NCI-H187 (cell line): ENCODE results near the gene TTC39C.
"Not testable (repeated sequence)": the region's sequence is repeated elsewhere in the genome, so short reads cannot be mapped to it uniquely, and the experiment has no call there.

Experiments used
- DNase-seq, 2 experiments: peaks; one replicate each; lab custom pipeline; 2025; lab: John Stamatoyannopoulos, UW

TTC39C gene

DNA sequence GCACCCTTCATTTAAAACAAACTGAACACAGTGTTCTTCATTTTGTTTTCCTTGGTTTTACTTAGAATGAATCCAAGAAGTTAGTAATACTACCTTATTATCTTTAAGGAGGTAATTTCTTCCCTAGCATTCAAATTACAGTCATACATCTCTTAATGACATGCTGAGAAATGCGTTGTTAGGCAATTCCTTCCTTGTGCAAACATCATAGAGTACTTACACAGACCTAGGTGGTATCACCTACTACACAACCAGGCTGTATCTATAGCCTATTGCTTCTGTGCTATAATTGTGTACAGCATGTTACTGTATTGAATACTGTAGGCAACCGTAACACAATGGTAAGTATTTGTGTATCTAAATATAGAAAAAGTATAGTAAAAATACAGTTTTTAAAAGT is 115.9 kb downstream of the TTC39C start:
- no peak for DNase-seq

DNA sequence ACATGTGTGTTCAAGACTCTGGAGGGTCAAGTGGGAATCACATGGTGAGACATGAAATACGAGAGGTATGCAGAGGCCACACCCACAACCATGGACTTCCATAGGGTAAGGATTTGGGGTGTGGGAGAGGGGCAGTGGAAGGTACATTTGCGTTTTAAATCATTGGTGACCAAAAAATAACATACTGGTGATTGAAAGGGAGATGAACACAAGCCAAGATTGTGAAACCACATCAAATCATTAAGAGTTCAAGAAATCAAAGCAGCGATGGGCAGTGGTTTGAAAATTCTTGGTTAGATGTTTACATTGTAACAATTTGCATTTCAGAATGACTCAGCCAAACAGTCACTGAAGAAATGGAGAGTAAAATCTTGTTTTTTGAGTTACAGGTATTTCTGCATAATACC is 122.4 kb downstream of the TTC39C start:
- no peak for DNase-seq

DNA sequence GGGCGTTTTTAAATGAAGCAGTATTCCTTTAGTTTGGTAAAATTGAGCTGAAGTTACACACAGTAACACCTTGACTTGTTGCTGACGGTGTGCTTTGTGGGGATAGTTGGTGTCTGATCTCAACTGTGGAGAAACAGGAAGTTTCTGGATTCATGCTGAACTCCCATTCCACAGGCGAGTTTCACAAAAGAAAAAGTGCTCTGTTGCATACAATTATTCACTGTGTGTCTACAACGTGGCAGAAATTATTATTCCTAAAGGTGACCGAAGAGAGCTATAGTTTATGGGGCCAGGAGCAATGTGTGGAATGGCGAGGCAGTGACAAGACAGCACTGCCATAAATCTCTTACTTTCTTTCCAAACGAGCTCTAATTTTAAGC is 123.8 kb downstream of the TTC39C start:
- DNase-seq = peak in 1 of 2 experiments; percentile 60

DNA sequence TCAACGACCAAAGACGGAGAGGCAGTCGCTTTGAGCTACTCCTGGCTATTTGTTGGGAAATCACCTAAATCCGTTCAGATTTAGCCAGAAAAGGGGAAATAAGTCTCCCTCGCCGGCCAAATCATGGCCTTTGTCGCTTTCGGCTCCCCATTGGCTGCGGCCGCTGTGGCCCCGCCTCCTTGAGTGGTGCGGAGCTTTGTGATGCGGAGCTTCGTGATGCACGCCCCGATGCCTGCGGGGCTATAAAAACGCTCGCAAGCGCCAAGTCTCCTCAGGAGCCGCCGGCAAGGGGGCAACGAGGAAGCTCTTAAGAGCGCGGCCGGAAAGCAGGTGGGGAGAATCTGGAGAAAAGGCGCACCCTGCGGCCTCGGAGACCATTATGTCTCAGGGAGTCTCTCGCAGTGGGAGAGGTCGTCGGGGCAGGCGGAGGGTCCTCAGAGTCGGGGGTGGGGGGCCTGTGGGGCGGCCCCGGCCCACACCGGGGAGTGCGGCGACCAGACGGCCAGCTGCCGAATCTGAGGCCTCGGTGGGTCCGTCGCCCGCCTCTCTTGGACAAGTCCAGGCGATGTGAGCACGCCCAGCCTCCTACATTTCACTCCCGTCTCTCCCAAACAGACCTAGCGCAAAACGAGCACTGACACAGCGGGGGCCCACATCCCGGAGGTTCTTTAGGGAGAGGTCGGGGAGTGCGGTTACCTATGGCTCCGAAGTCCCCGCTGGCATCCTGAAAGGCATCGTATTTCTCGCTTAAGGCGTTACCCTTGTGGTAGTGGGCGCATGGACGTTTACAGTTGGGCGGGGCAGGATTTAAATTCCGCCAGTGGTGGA is 124.4 kb downstream of the TTC39C start, which contains the start of gene CABYR:
Gene CABYR (plus strand): TSS at position 274 of the 828 bp plus-strand sequence. CDS start 4,053 bp downstream, outside the sequence.
- peak; percentile 44 to 60 for DNase-seq

DNA sequence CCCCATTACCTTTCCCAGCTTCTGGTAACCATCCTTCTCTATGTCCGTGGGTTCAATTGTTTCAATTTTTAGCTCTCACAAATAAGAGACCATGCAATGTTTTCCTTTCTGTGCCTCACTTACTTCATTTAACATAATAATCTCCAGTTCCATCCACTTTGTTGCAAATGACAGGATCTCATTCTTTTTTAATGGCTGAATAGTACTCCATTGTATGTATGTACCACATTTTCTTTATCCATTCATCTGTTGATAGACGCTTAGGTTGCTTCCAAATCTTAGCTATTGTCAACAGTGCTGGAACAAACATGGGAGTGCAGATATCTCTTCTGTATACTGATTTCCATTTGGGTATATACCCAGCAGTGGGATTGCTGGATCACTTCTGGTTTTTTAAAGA is 126.1 kb downstream of the TTC39C start:
- no peak for DNase-seq

DNA sequence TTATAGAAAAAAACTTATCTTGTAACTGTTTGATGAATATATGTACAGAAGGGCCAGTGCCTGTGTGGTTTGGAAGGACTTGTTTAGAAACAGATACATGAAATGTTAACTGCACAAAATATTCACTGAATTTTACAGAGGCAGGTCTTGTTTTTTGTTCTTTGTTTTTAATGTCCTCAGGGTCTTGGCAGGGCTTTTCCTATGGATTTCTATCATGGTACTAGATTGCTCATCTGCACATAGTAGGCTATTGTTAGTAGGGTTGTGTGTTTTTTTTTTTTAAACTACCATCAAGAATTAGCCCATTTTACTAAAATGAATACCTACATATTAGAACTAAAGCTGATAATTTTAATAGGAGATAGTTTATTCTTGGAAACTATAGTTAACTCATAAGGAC is 127.8 kb downstream of the TTC39C start:
- no peak for DNase-seq

DNA sequence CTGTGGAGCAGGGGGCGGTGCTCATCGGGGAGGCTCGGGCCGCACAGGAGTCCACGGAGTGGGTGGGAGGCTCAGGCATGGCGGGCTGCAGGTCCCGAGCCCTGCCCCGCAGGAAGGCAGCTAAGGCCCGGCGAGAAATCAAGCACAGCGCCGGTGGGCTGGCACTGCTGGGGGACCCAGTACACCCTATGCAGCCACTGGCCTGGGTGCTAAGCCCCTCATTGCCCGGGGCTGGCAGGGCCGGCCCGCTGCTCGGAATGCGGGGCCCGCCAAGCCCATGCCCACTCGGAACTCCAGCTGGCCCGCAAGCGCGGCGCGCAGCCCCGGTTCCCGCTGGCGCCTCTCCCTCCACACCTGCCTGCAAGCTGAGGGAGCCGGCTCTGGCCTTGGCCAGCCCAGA is 135.0 kb downstream of the TTC39C start:
- not testable (repeated sequence) for DNase-seq

DNA sequence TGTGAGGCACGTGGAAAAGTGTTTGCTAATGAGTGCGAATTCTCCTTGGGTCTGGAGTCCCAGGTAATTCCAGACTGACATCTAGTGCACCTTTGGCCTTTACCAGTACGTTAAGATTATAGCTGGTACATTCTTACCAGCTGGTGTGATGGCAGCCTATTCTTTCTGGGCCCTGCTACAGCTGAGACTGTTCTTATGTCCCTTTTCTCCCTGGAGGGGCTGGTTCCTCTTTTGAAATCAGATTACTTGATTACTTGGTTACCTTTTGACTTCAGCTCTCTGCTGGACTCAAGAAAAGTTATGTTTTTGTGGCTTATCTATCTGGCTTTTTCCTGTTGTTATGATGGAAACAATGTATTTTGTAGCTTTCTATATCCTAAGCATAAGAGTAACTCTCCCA is 138.8 kb downstream of the TTC39C start:
- DNase-seq = no peak

DNA sequence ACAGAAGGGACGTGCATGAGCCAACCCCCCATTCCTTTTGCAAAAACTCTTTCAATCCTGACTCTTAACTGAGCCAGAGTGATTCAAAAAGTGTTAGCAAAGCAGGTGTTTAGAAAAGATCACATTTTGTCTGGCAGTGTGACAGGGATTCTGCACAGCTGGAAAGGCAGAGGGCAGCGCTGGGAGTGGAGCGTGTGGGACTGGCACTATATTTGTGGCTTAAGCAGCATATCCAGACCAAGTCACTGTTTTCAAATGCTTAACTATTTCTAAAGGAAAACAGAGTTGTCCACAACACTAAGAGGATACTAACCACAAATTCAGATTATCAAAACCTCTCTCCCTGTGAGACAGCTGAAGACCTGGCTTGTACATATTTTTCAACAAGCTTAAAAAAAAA is 143.3 kb downstream of the TTC39C start:
- no peak for DNase-seq

DNA sequence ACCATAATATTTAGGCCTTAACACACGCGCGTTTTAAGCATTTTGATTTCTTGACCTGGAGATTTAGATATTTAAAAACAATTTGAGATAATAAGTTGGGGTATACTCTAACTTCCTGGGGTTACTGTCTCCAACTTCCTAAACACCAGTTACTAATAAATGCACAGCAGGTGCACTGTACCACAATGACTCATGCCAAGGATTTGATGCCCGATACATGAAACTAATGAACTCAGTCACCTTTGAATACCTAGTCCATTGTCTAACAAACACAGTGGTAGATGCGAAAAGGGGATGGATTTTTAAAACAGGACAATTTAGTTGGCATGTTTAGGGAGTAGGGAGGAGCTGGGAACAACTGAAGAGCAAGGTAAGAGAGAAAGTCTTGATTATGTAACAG is 145.5 kb downstream of the TTC39C start:
- DNase-seq = no peak

DNA sequence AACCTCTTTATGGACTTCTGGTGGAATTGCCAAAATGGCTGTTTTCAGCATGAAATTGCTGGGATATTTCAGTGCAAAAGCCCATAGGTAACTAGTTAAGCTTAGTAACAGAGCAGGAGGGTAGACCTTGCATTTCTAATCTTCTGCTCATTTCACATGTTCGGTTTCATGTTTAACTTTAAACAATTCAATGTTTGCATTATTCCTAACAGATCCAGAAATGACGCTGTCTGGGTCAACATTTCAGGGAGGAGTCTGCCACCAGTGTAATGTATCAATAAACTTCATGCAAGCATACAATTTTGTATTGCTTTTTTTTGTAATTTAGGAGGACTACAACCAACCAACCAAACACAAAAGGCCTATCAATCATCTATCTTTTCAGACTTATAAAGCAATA is 146.8 kb downstream of the TTC39C start:
- DNase-seq = no peak

DNA sequence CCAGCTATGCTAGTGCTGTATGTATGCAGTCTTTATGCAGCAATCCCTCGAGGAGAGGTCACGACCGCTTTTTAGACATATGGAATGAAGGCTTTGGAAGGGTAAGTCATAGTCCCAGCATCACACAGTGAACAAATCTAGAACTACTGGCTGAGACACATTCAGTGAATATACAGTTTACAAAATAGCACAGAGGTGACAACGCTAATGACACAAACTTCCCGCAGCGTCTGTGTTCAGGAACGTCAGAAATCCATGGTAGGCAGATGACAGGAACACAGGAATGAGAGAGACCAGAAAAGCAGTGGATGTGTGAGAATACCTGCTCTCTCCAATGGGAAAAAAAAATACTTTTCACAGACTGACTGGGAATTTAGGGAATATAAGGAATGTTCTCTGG is 153.9 kb downstream of the TTC39C start:
- DNase-seq = no peak

DNA sequence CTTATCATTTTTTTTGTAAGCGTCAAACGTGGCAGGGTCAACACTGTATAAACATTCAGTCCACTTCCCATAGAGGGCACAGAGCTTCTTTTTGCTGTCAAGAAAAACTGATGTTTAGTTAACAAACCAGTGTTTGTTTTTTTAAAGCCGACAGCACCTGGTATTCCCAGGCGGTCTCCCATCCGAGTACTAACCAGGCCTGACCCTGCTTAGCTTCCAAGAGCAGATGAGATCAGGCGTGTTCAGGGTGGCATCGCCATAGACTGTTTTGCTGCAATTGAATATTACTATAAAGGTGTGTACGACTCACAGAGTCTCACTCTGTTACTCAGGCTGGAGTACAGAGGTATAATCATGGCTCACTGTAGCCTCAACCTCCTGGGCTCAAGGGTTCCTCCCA is 155.8 kb downstream of the TTC39C start:
- DNase-seq = no peak

DNA sequence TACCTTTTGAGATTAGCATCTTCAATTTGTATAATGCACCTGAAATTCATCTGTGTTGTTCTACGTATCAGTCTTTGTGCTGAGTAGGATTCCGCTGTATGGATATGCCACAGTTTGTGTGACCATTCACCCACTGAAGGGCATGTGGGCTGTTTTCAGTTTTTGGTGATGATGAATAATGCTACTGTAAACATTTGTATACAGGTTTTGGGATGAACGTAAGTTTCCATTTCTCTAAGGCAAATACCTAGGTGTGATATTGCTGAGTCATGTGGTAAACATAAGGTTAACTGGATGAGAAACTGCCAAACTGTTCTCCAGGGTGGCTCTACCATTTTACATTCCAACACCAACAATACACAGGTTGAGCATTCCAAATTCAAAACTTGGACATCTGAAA is 159.4 kb downstream of the TTC39C start:
- no peak for DNase-seq

DNA sequence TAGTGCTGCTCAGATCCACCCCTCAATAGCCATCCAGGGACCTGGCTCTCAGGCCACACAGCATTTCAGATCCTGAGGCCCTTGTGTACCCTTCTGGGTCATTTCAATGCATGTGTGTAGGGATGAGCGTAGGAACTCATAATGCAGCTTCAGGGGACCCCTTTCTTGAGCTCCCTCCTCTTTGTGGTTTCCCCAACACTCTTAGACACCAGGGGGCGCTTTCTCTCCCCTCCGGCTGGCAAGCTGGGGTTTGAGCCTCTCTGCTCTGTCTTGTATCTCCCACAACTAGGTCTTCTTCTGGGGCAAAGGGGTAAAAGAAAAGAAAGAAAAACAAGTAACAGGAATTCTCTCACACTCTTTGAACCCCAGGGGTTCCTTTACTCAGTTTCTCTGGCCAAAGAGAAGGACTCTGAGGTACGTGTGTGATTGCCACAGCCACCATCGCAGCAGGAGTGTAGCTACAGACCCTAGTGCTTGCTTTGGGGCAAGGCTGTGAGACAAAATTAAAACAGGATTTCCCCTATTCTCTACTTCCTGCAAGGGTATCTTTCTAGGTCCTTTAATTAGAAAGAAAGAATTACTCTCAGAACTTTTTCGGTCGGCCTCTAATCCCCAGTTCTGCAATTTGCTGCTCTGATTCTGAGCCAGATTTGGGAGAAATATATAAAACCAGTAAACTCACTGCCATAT is 162.3 kb downstream of the TTC39C start:
- no peak for DNase-seq

DNA sequence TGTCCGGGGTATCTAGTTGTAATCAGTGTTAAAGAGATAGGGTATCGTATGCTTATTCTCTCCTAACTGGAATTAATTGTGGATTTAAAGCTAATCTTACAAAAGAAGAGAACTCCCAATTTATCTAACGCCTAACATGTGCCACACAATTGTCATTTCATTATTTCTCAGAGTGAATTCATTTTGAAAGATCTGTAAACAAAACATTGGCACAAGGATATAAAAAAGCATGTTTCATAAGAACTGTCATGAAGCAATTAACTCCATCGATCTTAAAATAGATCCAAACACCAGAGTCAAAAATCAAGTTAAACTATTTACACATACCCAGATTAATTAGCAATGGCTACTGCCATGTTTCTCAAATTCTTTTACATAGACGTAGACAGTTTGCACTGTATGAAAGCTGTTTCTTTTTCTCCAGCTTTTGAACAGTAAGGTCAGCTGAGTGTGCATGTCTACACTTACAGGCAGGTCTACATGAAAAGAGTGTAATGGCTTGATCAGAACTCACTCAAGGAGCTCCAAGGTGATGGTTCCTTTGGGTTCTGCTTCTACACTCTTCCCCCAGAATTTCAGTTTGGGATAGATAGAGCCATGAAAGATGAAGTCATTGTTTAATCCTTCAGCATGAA is 163.1 kb downstream of the TTC39C start:
- DNase-seq = no peak

DNA sequence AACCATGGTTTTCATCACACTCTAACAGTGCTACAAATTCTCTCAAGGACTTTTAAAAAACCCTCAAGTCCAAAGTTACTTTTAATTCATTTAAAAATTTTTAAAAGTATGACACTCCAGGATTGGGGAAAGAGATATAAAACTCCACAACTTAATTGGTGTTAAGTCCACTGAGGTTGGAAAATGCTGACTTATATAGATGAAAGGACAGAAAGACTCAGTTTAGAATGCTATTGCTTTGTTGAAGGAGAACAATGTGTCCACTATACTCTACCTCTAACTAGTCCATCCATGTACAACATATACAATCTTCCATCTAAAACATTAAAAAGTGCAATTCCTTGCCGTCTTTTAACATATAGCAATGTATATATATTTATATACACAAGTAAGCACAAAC is 165.5 kb downstream of the TTC39C start:
- DNase-seq = no peak

DNA sequence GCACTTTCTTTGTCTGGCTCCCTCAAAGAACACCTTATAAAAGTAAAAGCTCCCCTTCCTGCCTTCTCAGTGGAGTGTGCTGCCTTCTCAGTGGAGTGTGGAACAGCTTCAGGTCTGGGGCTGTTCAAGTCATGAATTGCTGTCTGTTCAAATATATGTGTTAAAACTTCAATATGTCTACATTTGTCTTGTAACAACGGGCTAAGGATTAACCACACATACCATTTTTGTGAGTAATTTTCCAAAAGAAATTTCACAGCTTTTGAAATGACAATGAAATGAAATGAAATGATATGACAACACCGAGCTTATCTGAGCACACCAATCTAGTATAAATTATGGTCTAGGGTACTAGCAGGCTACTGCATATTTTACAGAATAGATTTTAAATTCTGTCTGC is 167.3 kb downstream of the TTC39C start:
- no peak for DNase-seq
